Liver (tissue), 9 donors: ENCODE measurements around the gene WDHD1. TPM values are rescaled to one million over a fixed set of nuclear protein-coding genes. Genes with fewer than 3 reads are reported as not detected.
A peak's percentile ranks its signal among the peaks of the same experiment; 100 is the strongest.

Source experiments
- DNase-seq: peaks from one replicate; pipeline ENCODE4 v3.0.0-alpha.2; 2017; ENCODE audit warnings: low spot score
- H3K27ac ChIP-seq, 2 donors: one replicate each; pipeline ENCODE4 v1.7.0; 2013; ENCODE audit warnings: inconsistent platforms in 2 of 2, low read length in 2 of 2, control low read depth in 1 of 2, low read depth in 1 of 2, mild to moderate bottlenecking in 1 of 2
- H3K27me3 ChIP-seq, 4 donors: one replicate each; pipeline versions ENCODE4 v1.6.1 to v1.7.0; 2013; ENCODE audit warnings: low read length in 3 of 4, inconsistent platforms in 1 of 4, mild to moderate bottlenecking in 1 of 4, moderate library complexity in 1 of 4; ENCODE audit not compliant: control insufficient read depth in 4 of 4, insufficient read depth in 4 of 4
- H3K36me3 ChIP-seq, 4 donors: one replicate each; pipeline versions ENCODE4 v1.6.1 to v1.7.0; 2013; ENCODE audit warnings: low read length in 3 of 4, mild to moderate bottlenecking in 3 of 4, low read depth in 1 of 4, moderate library complexity in 1 of 4; ENCODE audit not compliant: control insufficient read depth in 4 of 4, insufficient read depth in 3 of 4
- H3K4me1 ChIP-seq, 4 donors: one replicate each; pipeline versions ENCODE4 v1.6.1 to v1.7.0; 2013; ENCODE audit warnings: low read length in 3 of 4, mild to moderate bottlenecking in 3 of 4, moderate library complexity in 1 of 4; ENCODE audit not compliant: control insufficient read depth in 4 of 4, insufficient read depth in 4 of 4
- H3K4me3 ChIP-seq, 3 donors: one replicate each; pipeline versions ENCODE4 v1.6.1 to v1.7.0; 2013; ENCODE audit warnings: low read length in 3 of 3, control low read depth in 1 of 3, low read depth in 1 of 3, mild to moderate bottlenecking in 1 of 3
- H3K9ac ChIP-seq, 2 donors: one replicate each; pipeline ENCODE4 v1.7.0; 2013; ENCODE audit warnings: low read length in 2 of 2, mild to moderate bottlenecking in 2 of 2, moderate library complexity in 2 of 2, control low read depth in 1 of 2, low read depth in 1 of 2
- H3K9me3 ChIP-seq, 4 donors: one replicate each; pipeline versions ENCODE4 v1.6.1 to v1.7.0; 2013; ENCODE audit warnings: low read length in 3 of 4; ENCODE audit not compliant: control insufficient read depth in 4 of 4
- EGR1 ChIP-seq, 2 donors: IDR thresholded peaks; 2 replicates each; pipeline ENCODE4 v1.6.1; 2016 to 2018; ENCODE audit warnings: antibody characterized with exemption in 2 of 2, low read depth in 2 of 2
- FOXA1 ChIP-seq: IDR thresholded peaks from 2 replicates; pipeline ENCODE4 v1.6.1; 2016; ENCODE audit warnings: antibody characterized with exemption
- HNF4A ChIP-seq, 2 donors: conservative IDR thresholded peaks; 2 replicates each; pipeline ENCODE4 v1.6.1; 2016; ENCODE audit warnings: antibody characterized with exemption in 2 of 2, mild to moderate bottlenecking in 2 of 2
- JUND ChIP-seq, 2 donors: IDR thresholded peaks; 2 replicates each; pipeline ENCODE4 v1.6.1; 2016; ENCODE audit warnings: antibody characterized with exemption in 2 of 2
- NR2F2 ChIP-seq: IDR thresholded peaks from 2 replicates; pipeline ENCODE4 v1.6.1; 2016; ENCODE audit warnings: antibody characterized with exemption
- RAD21 ChIP-seq, 2 donors: IDR thresholded peaks; 2 replicates each; pipeline ENCODE4 v1.6.1; 2016; ENCODE audit warnings: antibody characterized with exemption in 2 of 2, mild to moderate bottlenecking in 2 of 2
- RXRA ChIP-seq, 2 donors: IDR thresholded peaks; 2 replicates each; pipeline ENCODE4 v1.6.1; 2017 to 2018; ENCODE audit warnings: antibody characterized with exemption in 2 of 2, mild to moderate bottlenecking in 1 of 2
- SP1 ChIP-seq: IDR thresholded peaks from 2 replicates; pipeline ENCODE4 v1.6.1; 2018; ENCODE audit warnings: antibody characterized with exemption, mild to moderate bottlenecking
- TAF1 ChIP-seq: conservative IDR thresholded peaks from 2 replicates; pipeline ENCODE4 v1.6.1; 2016; ENCODE audit warnings: antibody characterized with exemption, mild to moderate bottlenecking
- YY1 ChIP-seq: IDR thresholded peaks from 2 replicates; pipeline ENCODE4 v1.6.1; 2016; ENCODE audit warnings: antibody characterized with exemption, mild to moderate bottlenecking
- WGBS: extraction: QIAGEN DNeasy Blood & Tissue Kit; methylation state at CpG from one replicate; pipeline ENCODE4 v1.1.7; 2013; 5-methylcytosine and 5-hydroxymethylcytosine counted together
- polyA plus RNA-seq, 2 donors: library from polyadenylated mRNA; stranded (reverse) in 1 of 2; unstranded in 1 of 2; fragments of 200-250 nt in 1 of 2; fragments of >200 nt in 1 of 2; fragmentation: Nextera tagmentation in 1 of 2; extraction: Ambion mirVana in 1 of 2; gene quantifications; one replicate each; pipeline versions ENCODE4 v1.2.1 to v1.2.3, GENCODE V29; 2013 to 2015
- total RNA-seq, 2 donors: library from RNA; depleted of rRNA; stranded (reverse); fragments of >200 nt; gene quantifications; one replicate each; pipeline ENCODE4 v1.2.3, GENCODE V29; 2014
- TF ChIP-seq, protein P1 (sequence below): IDR thresholded peaks from 2 replicates; pipeline ENCODE4 v1.6.1; 2016; ENCODE audit warnings: antibody characterized with exemption
- TF ChIP-seq, protein P2 (sequence below): IDR thresholded peaks from 2 replicates; pipeline ENCODE4 v1.6.1; 2016; ENCODE audit warnings: antibody characterized with exemption
- TF ChIP-seq, protein P3 (sequence below): IDR thresholded peaks from 2 replicates; pipeline ENCODE4 v1.6.1; 2016; ENCODE audit warnings: antibody characterized with exemption
- TF ChIP-seq, protein P4 (sequence below): IDR thresholded peaks from 2 replicates; pipeline ENCODE4 v1.6.1; 2016; ENCODE audit warnings: antibody characterized with exemption, mild to moderate bottlenecking
- donor health status: healthy.
- donor health status: healthy.
- donor health status: healthy.
- donor health status: healthy.
- donor health status: healthy.

The WDHD1 gene
- total and polyA plus RNA-seq, 4 donors: 0.18 to 14.1 (median 0.42) TPM

DNA sequence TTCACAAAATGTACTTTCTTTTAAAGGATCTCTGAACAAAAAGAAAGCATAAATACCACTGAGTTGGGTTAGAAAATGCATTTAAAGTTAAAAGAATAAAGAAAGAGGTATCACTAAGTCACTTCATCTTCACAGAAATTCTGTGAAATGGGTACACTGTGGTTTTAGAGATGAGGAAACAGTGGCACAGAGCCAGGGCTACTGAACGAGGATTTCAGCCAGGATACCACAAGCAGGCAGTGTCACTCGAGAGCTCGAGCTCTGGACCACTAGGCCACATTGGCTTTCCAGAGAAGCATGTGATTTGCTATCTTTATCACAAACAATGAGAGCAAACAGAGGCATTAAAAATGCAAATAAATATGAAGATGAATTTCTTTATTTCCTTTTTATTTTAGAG is 51.0 kb downstream of the WDHD1 start:
- Histone ChIP-seq H3K9me3 (no peaks in the 10 kb centered on the region), H3K36me3 (no peaks in the 10 kb centered on the region), H3K4me3 (no peak overlapping the region), H3K9ac (no peak overlapping the region), H3K27me3 (no peaks in the 10 kb centered on the region), H3K27ac (no peak overlapping the region), H3K4me1 (peaks cover 0 to 8% (median 4%) of the 10 kb centered on the region in 4 donors)
- DNase-seq: no peak
- no peak for TF ChIP-seq YY1
- no peak for TF ChIP-seq RXRA (IDR thresholded peaks at IDR 0.05)
- no peak for TF ChIP-seq EGR1 (IDR thresholded peaks at IDR 0.05; ENCODE audit: low read depth in 2 of 2)
- no peak for TF ChIP-seq TAF1
- TF ChIP-seq, protein P1, sequence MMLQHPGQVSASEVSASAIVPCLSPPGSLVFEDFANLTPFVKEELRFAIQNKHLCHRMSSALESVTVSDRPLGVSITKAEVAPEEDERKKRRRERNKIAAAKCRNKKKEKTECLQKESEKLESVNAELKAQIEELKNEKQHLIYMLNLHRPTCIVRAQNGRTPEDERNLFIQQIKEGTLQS: no peak
- TF ChIP-seq RAD21 (IDR thresholded peaks at IDR 0.05): no peak
- TF ChIP-seq, protein P2, sequence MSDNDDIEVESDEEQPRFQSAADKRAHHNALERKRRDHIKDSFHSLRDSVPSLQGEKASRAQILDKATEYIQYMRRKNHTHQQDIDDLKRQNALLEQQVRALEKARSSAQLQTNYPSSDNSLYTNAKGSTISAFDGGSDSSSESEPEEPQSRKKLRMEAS: no peak
- TF ChIP-seq, protein P3, sequence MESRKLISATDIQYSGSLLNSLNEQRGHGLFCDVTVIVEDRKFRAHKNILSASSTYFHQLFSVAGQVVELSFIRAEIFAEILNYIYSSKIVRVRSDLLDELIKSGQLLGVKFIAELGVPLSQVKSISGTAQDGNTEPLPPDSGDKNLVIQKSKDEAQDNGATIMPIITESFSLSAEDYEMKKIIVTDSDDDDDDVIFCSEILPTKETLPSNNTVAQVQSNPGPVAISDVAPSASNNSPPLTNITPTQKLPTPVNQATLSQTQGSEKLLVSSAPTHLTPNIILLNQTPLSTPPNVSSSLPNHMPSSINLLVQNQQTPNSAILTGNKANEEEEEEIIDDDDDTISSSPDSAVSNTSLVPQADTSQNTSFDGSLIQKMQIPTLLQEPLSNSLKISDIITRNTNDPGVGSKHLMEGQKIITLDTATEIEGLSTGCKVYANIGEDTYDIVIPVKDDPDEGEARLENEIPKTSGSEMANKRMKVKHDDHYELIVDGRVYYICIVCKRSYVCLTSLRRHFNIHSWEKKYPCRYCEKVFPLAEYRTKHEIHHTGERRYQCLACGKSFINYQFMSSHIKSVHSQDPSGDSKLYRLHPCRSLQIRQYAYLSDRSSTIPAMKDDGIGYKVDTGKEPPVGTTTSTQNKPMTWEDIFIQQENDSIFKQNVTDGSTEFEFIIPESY: no peak
- 66% methylated on average over 3 of the region's 3 CpGs for WGBS

DNA sequence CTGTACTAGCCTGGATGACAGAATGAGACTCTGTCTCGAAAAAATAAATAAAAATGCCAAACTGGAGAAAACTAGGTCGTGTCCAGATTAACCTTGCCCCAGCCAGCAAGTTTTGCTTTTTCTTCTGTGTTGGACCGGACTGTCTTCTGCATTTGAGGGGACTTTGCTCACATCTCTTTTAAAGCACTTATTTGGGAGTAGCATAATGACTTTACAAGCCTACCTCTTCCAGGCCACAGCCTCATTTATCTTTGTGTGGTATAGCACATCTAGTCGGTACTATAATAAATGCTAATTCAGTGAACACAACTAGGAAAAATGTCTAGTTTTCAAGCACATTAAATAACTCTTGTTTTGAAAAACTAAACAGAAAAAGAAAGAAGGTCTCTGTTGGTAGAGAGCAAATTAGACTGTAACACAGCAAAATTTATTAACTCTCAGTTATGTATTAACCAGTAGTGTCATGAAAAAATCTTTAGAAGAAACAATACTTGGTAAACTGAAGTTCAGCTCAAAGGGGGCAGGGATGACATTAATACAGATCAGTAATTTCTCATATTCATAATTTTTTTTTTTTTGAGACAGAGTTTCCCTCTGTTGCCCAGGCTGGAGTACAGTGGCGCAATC is 52.0 kb downstream of the WDHD1 start:
- H3K9me3 ChIP-seq: no peaks in the 10 kb centered on the region
- H3K4me1 ChIP-seq: peaks cover 0 to 8% (median 4%) of the 10 kb centered on the region in 4 donors
- no peaks in the 10 kb centered on the region for H3K36me3 ChIP-seq
- no peak overlapping the region for H3K4me3 ChIP-seq
- peak overlapping the region in 1 of 2 donors; percentile 27 for H3K9ac ChIP-seq
- peak overlapping the region; percentile 34 to 36 for H3K27ac ChIP-seq
- no peaks in the 10 kb centered on the region for H3K27me3 ChIP-seq
- TF ChIP-seq SP1: peak; percentile 31
- no peak for TF ChIP-seq RAD21 (IDR thresholded peaks at IDR 0.05)
- TF ChIP-seq FOXA1: no peak
- TF ChIP-seq, protein P4, sequence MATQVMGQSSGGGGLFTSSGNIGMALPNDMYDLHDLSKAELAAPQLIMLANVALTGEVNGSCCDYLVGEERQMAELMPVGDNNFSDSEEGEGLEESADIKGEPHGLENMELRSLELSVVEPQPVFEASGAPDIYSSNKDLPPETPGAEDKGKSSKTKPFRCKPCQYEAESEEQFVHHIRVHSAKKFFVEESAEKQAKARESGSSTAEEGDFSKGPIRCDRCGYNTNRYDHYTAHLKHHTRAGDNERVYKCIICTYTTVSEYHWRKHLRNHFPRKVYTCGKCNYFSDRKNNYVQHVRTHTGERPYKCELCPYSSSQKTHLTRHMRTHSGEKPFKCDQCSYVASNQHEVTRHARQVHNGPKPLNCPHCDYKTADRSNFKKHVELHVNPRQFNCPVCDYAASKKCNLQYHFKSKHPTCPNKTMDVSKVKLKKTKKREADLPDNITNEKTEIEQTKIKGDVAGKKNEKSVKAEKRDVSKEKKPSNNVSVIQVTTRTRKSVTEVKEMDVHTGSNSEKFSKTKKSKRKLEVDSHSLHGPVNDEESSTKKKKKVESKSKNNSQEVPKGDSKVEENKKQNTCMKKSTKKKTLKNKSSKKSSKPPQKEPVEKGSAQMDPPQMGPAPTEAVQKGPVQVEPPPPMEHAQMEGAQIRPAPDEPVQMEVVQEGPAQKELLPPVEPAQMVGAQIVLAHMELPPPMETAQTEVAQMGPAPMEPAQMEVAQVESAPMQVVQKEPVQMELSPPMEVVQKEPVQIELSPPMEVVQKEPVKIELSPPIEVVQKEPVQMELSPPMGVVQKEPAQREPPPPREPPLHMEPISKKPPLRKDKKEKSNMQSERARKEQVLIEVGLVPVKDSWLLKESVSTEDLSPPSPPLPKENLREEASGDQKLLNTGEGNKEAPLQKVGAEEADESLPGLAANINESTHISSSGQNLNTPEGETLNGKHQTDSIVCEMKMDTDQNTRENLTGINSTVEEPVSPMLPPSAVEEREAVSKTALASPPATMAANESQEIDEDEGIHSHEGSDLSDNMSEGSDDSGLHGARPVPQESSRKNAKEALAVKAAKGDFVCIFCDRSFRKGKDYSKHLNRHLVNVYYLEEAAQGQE: no peak
- no peak for TF ChIP-seq TAF1
- TF ChIP-seq, protein P1: no peak
- TF ChIP-seq, protein P2: no peak
- TF ChIP-seq HNF4A (conservative IDR thresholded peaks at IDR 0.05): peak; percentile 12 to 39
- TF ChIP-seq JUND (IDR thresholded peaks at IDR 0.05): no peak
- no peak for TF ChIP-seq NR2F2
- WGBS: 40% methylated on average over 5 of the region's 5 CpGs
- no peak for DNase-seq
